Mucosa of rectum (tissue), 2 donors: ENCODE measurements around the gene TTF2.

Experiments
- H3K27ac ChIP-seq, 2 donors: one replicate each; pipeline ENCODE4 v1.7.0; 2013; ENCODE audit warnings: inconsistent platforms in 2 of 2, low read depth in 2 of 2, low read length in 2 of 2
- H3K27me3 ChIP-seq, 2 donors: one replicate each; pipeline ENCODE4 v1.7.0; 2013; ENCODE audit warnings: low read length in 2 of 2; ENCODE audit not compliant: control insufficient read depth in 2 of 2, insufficient read depth in 2 of 2
- H3K36me3 ChIP-seq, 2 donors: one replicate each; pipeline ENCODE4 v1.7.0; 2013; ENCODE audit warnings: low read length in 2 of 2; ENCODE audit not compliant: control insufficient read depth in 2 of 2, insufficient read depth in 2 of 2
- H3K4me1 ChIP-seq, 2 donors: one replicate each; pipeline ENCODE4 v1.7.0; 2013; ENCODE audit warnings: low read length in 2 of 2, mild to moderate bottlenecking in 1 of 2; ENCODE audit not compliant: control insufficient read depth in 2 of 2, insufficient read depth in 2 of 2
- H3K4me3 ChIP-seq, 2 donors: one replicate each; pipeline ENCODE4 v1.7.0; 2013; ENCODE audit warnings: low read length in 2 of 2
- H3K9ac ChIP-seq, 2 donors: one replicate each; pipeline ENCODE4 v1.7.0; 2013; ENCODE audit warnings: low read length in 2 of 2, low read depth in 1 of 2, mild to moderate bottlenecking in 1 of 2
- H3K9me3 ChIP-seq, 2 donors: one replicate each; pipeline ENCODE4 v1.7.0; 2013; ENCODE audit warnings: low read length in 2 of 2; ENCODE audit not compliant: control insufficient read depth in 2 of 2
- donor health status: healthy.
- donor health status: Normal muscosa, but diverticular disease.

The TTF2 gene

GRCh38 chr1:117044217-117044616 is 15.9 kb upstream of the TTF2 start:
- no peak overlapping the region for H3K27ac ChIP-seq
- H3K9me3 ChIP-seq: no peaks in the 10 kb centered on the region
- H3K4me1 ChIP-seq: no peaks in the 10 kb centered on the region
- H3K9ac ChIP-seq: no peak overlapping the region
- no peak overlapping the region for H3K4me3 ChIP-seq
- H3K36me3 ChIP-seq: no peaks in the 10 kb centered on the region
- H3K27me3 ChIP-seq: no peaks in the 10 kb centered on the region

- Histone ChIP-seq H3K27ac (no peak overlapping the region), H3K4me3 (no peak overlapping the region)
Measured at GRCh38 chr1:117045644-117046043, 14.5 kb upstream of the TTF2 start.

GRCh38 chr1:117046781-117047180 is 13.3 kb upstream of the TTF2 start:
- no peak overlapping the region for H3K9ac ChIP-seq
- H3K4me3 ChIP-seq: no peak overlapping the region
- H3K36me3 ChIP-seq: peaks cover 0 to 3% of the 10 kb centered on the region in 2 donors
- peaks cover 4 to 7% of the 10 kb centered on the region in 2 donors for H3K4me1 ChIP-seq
- no peaks in the 10 kb centered on the region for H3K27me3 ChIP-seq
- no peaks in the 10 kb centered on the region for H3K9me3 ChIP-seq
- H3K27ac ChIP-seq: no peak overlapping the region

More at GRCh38 chr1:117045644-117046043, 14.5 kb upstream of the TTF2 start:
- Histone ChIP-seq H3K27me3 (no peaks in the 10 kb centered on the region), H3K9ac (no peak overlapping the region), H3K36me3 (peaks cover 0 to 3% of the 10 kb centered on the region in 2 donors), H3K4me1 (no peaks in the 10 kb centered on the region), H3K9me3 (no peaks in the 10 kb centered on the region)

GRCh38 chr1:117047271-117047670 is 12.9 kb upstream of the TTF2 start:
- Histone ChIP-seq H3K27me3 (no peaks in the 10 kb centered on the region), H3K27ac (no peak overlapping the region), H3K4me1 (peaks cover 4 to 10% of the 10 kb centered on the region in 2 donors)

GRCh38 chr1:117049857-117050256 is 10.3 kb upstream of the TTF2 start:
- peaks cover 0 to 3% of the 10 kb centered on the region in 2 donors for H3K36me3 ChIP-seq
- H3K27ac ChIP-seq: no peak overlapping the region
- H3K9me3 ChIP-seq: no peaks in the 10 kb centered on the region
- no peaks in the 10 kb centered on the region for H3K27me3 ChIP-seq
- peaks cover 4 to 12% of the 10 kb centered on the region in 2 donors for H3K4me1 ChIP-seq
- no peak overlapping the region for H3K9ac ChIP-seq
- H3K4me3 ChIP-seq: no peak overlapping the region

More at GRCh38 chr1:117047271-117047670, 12.9 kb upstream of the TTF2 start:
- Histone ChIP-seq H3K9me3 (no peaks in the 10 kb centered on the region), H3K36me3 (peaks cover 0 to 3% of the 10 kb centered on the region in 2 donors), H3K4me3 (no peak overlapping the region), H3K9ac (no peak overlapping the region)

GRCh38 chr1:117051224-117052064 is 8.7 kb upstream of the TTF2 start:
- Histone ChIP-seq H3K4me1 (peaks cover 4 to 12% of the 10 kb centered on the region in 2 donors), H3K27ac (peak overlapping the region; percentile 72 to 78), H3K36me3 (peaks cover 0 to 3% of the 10 kb centered on the region in 2 donors), H3K27me3 (no peaks in the 10 kb centered on the region), H3K9ac (peak overlapping the region; percentile 53 to 54), H3K9me3 (no peaks in the 10 kb centered on the region), H3K4me3 (peak overlapping the region; percentile 51 to 64)

GRCh38 chr1:117054068-117054467 is 6.1 kb upstream of the TTF2 start:
- Histone ChIP-seq H3K4me3 (no peak overlapping the region), H3K27ac (no peak overlapping the region), H3K36me3 (peaks cover 0 to 3% of the 10 kb centered on the region in 2 donors), H3K9me3 (no peaks in the 10 kb centered on the region), H3K27me3 (no peaks in the 10 kb centered on the region), H3K4me1 (peaks cover 4 to 18% of the 10 kb centered on the region in 2 donors), H3K9ac (no peak overlapping the region)

- H3K9ac ChIP-seq: peak overlapping the region; percentile 88 to 99
- peak overlapping the region; percentile 89 to 92 for H3K4me3 ChIP-seq
- no peaks in the 10 kb centered on the region for H3K9me3 ChIP-seq
- H3K4me1 ChIP-seq: peaks cover 4 to 13% of the 10 kb centered on the region in 2 donors
- no peaks in the 10 kb centered on the region for H3K27me3 ChIP-seq
- H3K27ac ChIP-seq: peak overlapping the region; percentile 91 to 93
- H3K36me3 ChIP-seq: no peaks in the 10 kb centered on the region
Measured at GRCh38 chr1:117058810-117059209, 1.3 kb upstream of the TTF2 start.

- no peaks in the 10 kb centered on the region for H3K9me3 ChIP-seq
- no peaks in the 10 kb centered on the region for H3K27me3 ChIP-seq
- H3K36me3 ChIP-seq: no peaks in the 10 kb centered on the region
- H3K27ac ChIP-seq: peak overlapping the region; percentile 91 to 93
- peak overlapping the region; percentile 88 to 99 for H3K9ac ChIP-seq
- peak overlapping the region; percentile 89 to 92 for H3K4me3 ChIP-seq
- peaks cover 4 to 13% of the 10 kb centered on the region in 2 donors for H3K4me1 ChIP-seq
Measured at GRCh38 chr1:117059334-117059677, 820 bp upstream of the TTF2 start.

- H3K9ac ChIP-seq: peak overlapping the region; percentile 88 to 99
- peak overlapping the region; percentile 74 to 87 for H3K27ac ChIP-seq
- H3K4me1 ChIP-seq: peaks cover 4 to 13% of the 10 kb centered on the region in 2 donors
- no peaks in the 10 kb centered on the region for H3K9me3 ChIP-seq
- no peaks in the 10 kb centered on the region for H3K27me3 ChIP-seq
- H3K4me3 ChIP-seq: peak overlapping the region; percentile 89 to 92
- H3K36me3 ChIP-seq: no peaks in the 10 kb centered on the region
Measured at GRCh38 chr1:117060441-117061317, 553 bp downstream of the TTF2 start.
